H1 (cell line): ENCODE measurements around the gene KCNN1.
"Not testable (repeated sequence)": the region's sequence is repeated elsewhere in the genome, so short reads cannot be mapped to it uniquely, and the experiment has no call there.

Source experiments
- CHD1 ChIP-seq: IDR thresholded peaks from 2 replicates; pipeline ENCODE4 v1.6.1; 2012; ENCODE audit warnings: low read depth, low read length, improper control_type of control experiment
- CTCF ChIP-seq, 3 experiments: IDR thresholded peaks; 1 replicate in 2 of 3; 2 replicates in 1 of 3; pipeline versions ENCODE4 v1.5.1 to v1.6.1; 2011; ENCODE audit warnings: low read length in 3 of 3, mild to moderate bottlenecking in 3 of 3, inconsistent platforms in 2 of 3, low read depth in 1 of 3, moderate library complexity in 1 of 3; ENCODE audit not compliant: insufficient read depth in 1 of 3; ENCODE audit errors: control extremely low read depth in 1 of 3
- EGR1 ChIP-seq: IDR thresholded peaks from 2 replicates; pipeline ENCODE4 v1.6.1; 2011; ENCODE audit warnings: low read depth, low read length, borderline replicate concordance
- EP300 ChIP-seq, 2 experiments: IDR thresholded peaks; 1 replicate in 1 of 2; 2 replicates in 1 of 2; pipeline ENCODE4 v1.6.1; 2011 to 2012; ENCODE audit warnings: low read depth in 2 of 2, low read length in 2 of 2, mild to moderate bottlenecking in 2 of 2, borderline replicate concordance in 1 of 2, inconsistent platforms in 1 of 2, moderate library complexity in 1 of 2
- EZH2 ChIP-seq: fragments of 200-600 bp; sonication (generic); IDR thresholded peaks from 2 replicates; pipeline ENCODE4 v1.7.1; 2012; ENCODE audit warnings: low read depth, mild to moderate bottlenecking, moderate library complexity, low read length, inconsistent platforms; ENCODE audit not compliant: severe bottlenecking
- GABPA ChIP-seq: IDR thresholded peaks from 2 replicates; pipeline ENCODE4 v1.6.1; 2011; ENCODE audit warnings: mild to moderate bottlenecking, low read length, moderate library complexity, borderline replicate concordance; ENCODE audit not compliant: insufficient read depth
- JUND ChIP-seq: IDR thresholded peaks from 2 replicates; pipeline ENCODE4 v1.6.1; 2011; ENCODE audit warnings: mild to moderate bottlenecking, improper control_type of control experiment, low read length
- RAD21 ChIP-seq, 2 experiments: IDR thresholded peaks in 1 of 2; conservative IDR thresholded peaks in 1 of 2; 2 replicates each; pipeline ENCODE4 v1.6.1; 2011; ENCODE audit warnings: low read depth in 2 of 2, low read length in 2 of 2, improper control_type of control experiment in 1 of 2, inconsistent platforms in 1 of 2, mild to moderate bottlenecking in 1 of 2, moderate library complexity in 1 of 2
- RFX5 ChIP-seq: IDR thresholded peaks from 2 replicates; pipeline ENCODE4 v1.6.1; 2011; ENCODE audit warnings: low read depth, low read length, improper control_type of control experiment, borderline replicate concordance
- SIX5 ChIP-seq: IDR thresholded peaks from 2 replicates; pipeline ENCODE4 v1.6.1; 2011; ENCODE audit warnings: mild to moderate bottlenecking, low read depth, low read length
- TEAD4 ChIP-seq: IDR thresholded peaks from 2 replicates; pipeline ENCODE4 v1.6.1; 2012; ENCODE audit warnings: low read depth, low read length, inconsistent platforms, mixed read lengths
- YY1 ChIP-seq: IDR thresholded peaks from 2 replicates; pipeline ENCODE4 v1.6.1; 2011; ENCODE audit warnings: low read depth, mild to moderate bottlenecking, low read length
- TF ChIP-seq, protein P1 (sequence below): IDR thresholded peaks from 2 replicates; pipeline ENCODE4 v1.6.1; 2012; ENCODE audit warnings: inconsistent platforms

- not testable (repeated sequence) for TF ChIP-seq CTCF (IDR thresholded peaks at IDR 0.05; ENCODE audit: control extremely low read depth in 1 of 3, insufficient read depth in 1 of 3, low read depth in 1 of 3, low read length in 3 of 3); EGR1; EP300 (IDR thresholded peaks at IDR 0.05; ENCODE audit: borderline replicate concordance in 1 of 2, low read depth in 2 of 2, low read length in 2 of 2); RFX5; JUND; TEAD4; CHD1; EZH2; SIX5; GABPA; YY1; RAD21 (IDR thresholded peaks at IDR 0.05 in 1 of 2, conservative IDR thresholded peaks at IDR 0.05 in 1 of 2; ENCODE audit: low read depth in 2 of 2, low read length in 2 of 2)
- TF ChIP-seq, protein P1, sequence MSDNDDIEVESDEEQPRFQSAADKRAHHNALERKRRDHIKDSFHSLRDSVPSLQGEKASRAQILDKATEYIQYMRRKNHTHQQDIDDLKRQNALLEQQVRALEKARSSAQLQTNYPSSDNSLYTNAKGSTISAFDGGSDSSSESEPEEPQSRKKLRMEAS, result not testable (repeated sequence)
Observed at GRCh38 chr19:18005750-18006149, 38.8 kb downstream of the KCNN1 start.
